ENCODE results near the gene CLK4.

Gene CLK4

GRCh38 chr5:178671602-178672144, 44.8 kb upstream of the CLK4 start:
- no peak overlapping the region for H3K4me3 Mint-ChIP-seq
- TF ChIP-seq CTCF (IDR thresholded peaks at IDR 0.05), result no peak
- no peak for DNase-seq
- peaks cover 6% of the 10 kb centered on the region for H3K36me3 Mint-ChIP-seq (ENCODE audit: low read depth)
- no peak overlapping the region for H3K27ac Mint-ChIP-seq
- peaks cover 26% of the 10 kb centered on the region for H3K4me1 Mint-ChIP-seq
- H3K27me3 Mint-ChIP-seq (ENCODE audit: low read depth, poor library complexity), result peaks cover 8% of the 10 kb centered on the region
- peaks cover 49% of the 10 kb centered on the region for H3K9me3 Mint-ChIP-seq

GRCh38 chr5:178670351-178670885, 43.6 kb upstream of the CLK4 start:
- DNase-seq, result no peak
- Mint-ChIP-seq H3K4me3 (no peak overlapping the region), H3K4me1 (peaks cover 26% of the 10 kb centered on the region), H3K9me3 (peaks cover 47% of the 10 kb centered on the region), H3K27me3 (ENCODE audit: low read depth, poor library complexity) (peaks cover 5% of the 10 kb centered on the region), H3K27ac (no peak overlapping the region), H3K36me3 (ENCODE audit: low read depth) (peaks cover 6% of the 10 kb centered on the region)
- TF ChIP-seq CTCF (IDR thresholded peaks at IDR 0.05), result no peak

GRCh38 chr5:178668579-178668978, 41.7 kb upstream of the CLK4 start:
- H3K27me3 Mint-ChIP-seq (ENCODE audit: low read depth, poor library complexity), result peaks cover 5% of the 10 kb centered on the region
- peaks cover 61% of the 10 kb centered on the region for H3K9me3 Mint-ChIP-seq
- peaks cover 6% of the 10 kb centered on the region for H3K36me3 Mint-ChIP-seq (ENCODE audit: low read depth)
- no peak overlapping the region for H3K4me3 Mint-ChIP-seq
- peaks cover 26% of the 10 kb centered on the region for H3K4me1 Mint-ChIP-seq
- DNase-seq, result no peak
- no peak for TF ChIP-seq CTCF (IDR thresholded peaks at IDR 0.05)
- no peak overlapping the region for H3K27ac Mint-ChIP-seq

DNA sequence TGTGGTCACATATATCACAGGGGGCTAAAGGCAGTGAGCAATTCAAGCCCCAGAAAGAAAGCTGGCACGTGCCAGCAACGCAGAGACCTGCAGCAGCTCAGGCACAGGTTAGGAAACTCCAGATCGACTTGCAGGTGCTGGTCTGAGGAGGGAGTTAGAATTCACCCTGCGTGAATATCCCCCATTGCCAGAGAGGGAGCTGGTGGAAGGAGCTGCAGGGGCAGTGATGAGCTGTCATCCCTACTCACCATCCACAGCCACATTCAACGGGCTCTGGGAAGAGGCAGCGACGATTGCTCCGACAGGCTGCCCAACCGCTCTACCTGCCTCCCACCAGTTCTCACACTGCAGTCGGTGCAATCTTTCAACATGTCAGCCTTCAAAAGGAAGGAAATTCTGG, 40.8 kb upstream of the CLK4 start:
- Mint-ChIP-seq H3K27ac (peak overlapping the region; percentile 87), H3K36me3 (ENCODE audit: low read depth) (peaks cover 6% of the 10 kb centered on the region), H3K27me3 (ENCODE audit: low read depth, poor library complexity) (peaks cover 4% of the 10 kb centered on the region), H3K4me3 (no peak overlapping the region), H3K4me1 (peaks cover 26% of the 10 kb centered on the region), H3K9me3 (peaks cover 61% of the 10 kb centered on the region)
- no peak for DNase-seq
- TF ChIP-seq CTCF (IDR thresholded peaks at IDR 0.05), result no peak

DNA sequence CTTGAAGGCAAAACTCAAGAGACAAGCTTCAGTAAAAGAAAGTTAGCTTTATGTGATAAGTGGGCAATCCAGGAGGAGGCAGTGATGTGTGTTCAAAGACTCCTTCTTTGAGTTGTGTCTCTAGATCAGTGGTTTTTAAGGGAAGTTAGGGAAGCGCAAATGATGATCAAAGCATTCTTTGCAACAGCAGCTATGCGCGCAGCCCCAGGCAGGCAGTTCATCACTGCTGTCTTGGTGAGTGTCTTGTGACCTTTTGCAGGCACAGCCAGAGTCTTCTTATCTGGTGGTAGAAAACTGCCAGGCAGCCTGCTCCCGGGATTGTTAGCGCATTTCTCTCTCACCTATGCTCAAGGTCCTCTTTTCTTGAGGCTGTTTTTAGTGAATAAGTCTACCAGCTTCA, 40.3 kb upstream of the CLK4 start:
- peak; percentile 34 for DNase-seq
- Mint-ChIP-seq H3K36me3 (ENCODE audit: low read depth) (peaks cover 6% of the 10 kb centered on the region), H3K9me3 (peaks cover 64% of the 10 kb centered on the region), H3K4me3 (no peak overlapping the region), H3K4me1 (peaks cover 25% of the 10 kb centered on the region), H3K27me3 (ENCODE audit: low read depth, poor library complexity) (peaks cover 2% of the 10 kb centered on the region), H3K27ac (peak overlapping the region; percentile 87)
- no peak for TF ChIP-seq CTCF (IDR thresholded peaks at IDR 0.05)

- H3K4me1 Mint-ChIP-seq, result peaks cover 9% of the 10 kb centered on the region
- no peak overlapping the region for H3K4me3 Mint-ChIP-seq
- TF ChIP-seq CTCF (IDR thresholded peaks at IDR 0.05), result no peak
- H3K27ac Mint-ChIP-seq, result no peak overlapping the region
- peaks cover 4% of the 10 kb centered on the region for H3K36me3 Mint-ChIP-seq (ENCODE audit: low read depth)
- no peak for DNase-seq
- H3K27me3 Mint-ChIP-seq (ENCODE audit: low read depth, poor library complexity), result no peaks in the 10 kb centered on the region
- peaks cover 66% of the 10 kb centered on the region for H3K9me3 Mint-ChIP-seq
Observed at GRCh38 chr5:178664141-178664540, 37.3 kb upstream of the CLK4 start.

Measured in nephron progenitor cell (in vitro differentiated cells).